SK-N-SH (cell line): ENCODE data around the gene LSS. TPM values are rescaled to one million over a fixed set of nuclear protein-coding genes. Genes with fewer than 3 reads are reported as not detected.

Experiments
- CTCF ChIA-PET: fragments of 300-600, 350-600 bp; formaldehyde crosslinking; extraction: SDS; loops from one replicate; lab custom pipeline; 2021; lab: Yijun Ruan, JAX
- POLR2A ChIA-PET: fragments of 350-600 bp; sonication (Branson Sonifier 250); formaldehyde crosslinking; extraction: SDS; loops from one replicate; lab custom pipeline; 2020; ENCODE audit warnings: antibody characterized with exemption, inconsistent platforms; lab: Yijun Ruan, JAX
- DNase-seq: peaks from one replicate; pipeline ENCODE4 v3.0.0; 2012
- H2AFZ ChIP-seq: fragments of 200-600 bp; sonication (generic); 2 replicates; pipeline ENCODE4 v1.8.1; 2016; ENCODE audit warnings: antibody characterized with exemption, mild to moderate bottlenecking, low read depth
- H3F3A ChIP-seq: fragments of 200-600 bp; sonication (generic); replicated peaks from 2 replicates; pipeline ENCODE3; 2016; ENCODE audit warnings: antibody characterized with exemption, mild to moderate bottlenecking; ENCODE audit not compliant: insufficient read depth
- H3K27ac ChIP-seq, 2 experiments: fragments of 200-500 bp in 1 of 2; fragments of 200-600 bp in 1 of 2; sonication (Bioruptor generic) in 1 of 2; sonication (generic), shearing (Covaris generic) in 1 of 2; 2 replicates each; pipeline versions ENCODE4 v1.5.1 to v1.6.1; 2014 to 2016; ENCODE audit warnings: low read depth in 2 of 2, inconsistent platforms in 1 of 2, low read length in 1 of 2, mild to moderate bottlenecking in 1 of 2, mixed read lengths in 1 of 2
- H3K27me3 ChIP-seq: fragments of 200-600 bp; sonication (generic), shearing (Covaris generic); 2 replicates; pipeline ENCODE4 v1.6.1; 2016; ENCODE audit warnings: mixed run types; ENCODE audit not compliant: insufficient read depth
- H3K36me3 ChIP-seq, 2 experiments: fragments of 200-500 bp in 1 of 2; fragments of 200-600 bp in 1 of 2; sonication (Bioruptor generic) in 1 of 2; sonication (generic) in 1 of 2; replicated peaks in 1 of 2; 2 replicates each; pipeline versions ENCODE3 to v1.5.1; 2014 to 2016; ENCODE audit warnings: low read length in 1 of 2, mild to moderate bottlenecking in 1 of 2; ENCODE audit not compliant: insufficient read depth in 2 of 2, control insufficient read depth in 1 of 2
- H3K4me1 ChIP-seq, 2 experiments: fragments of 200-500 bp in 1 of 2; fragments of 200-600 bp in 1 of 2; sonication (Bioruptor generic) in 1 of 2; sonication (generic), shearing (Covaris generic) in 1 of 2; 2 replicates each; pipeline versions ENCODE4 v1.5.1 to v1.6.1; 2014 to 2016; ENCODE audit warnings: low read depth in 1 of 2, low read length in 1 of 2, mixed run types in 1 of 2; ENCODE audit not compliant: insufficient read depth in 2 of 2, control insufficient read depth in 1 of 2
- H3K4me2 ChIP-seq: fragments of 200-600 bp; sonication (generic), shearing (Covaris generic); 2 replicates; pipeline ENCODE4 v1.6.1; 2017; ENCODE audit warnings: mixed run types
- H3K4me3 ChIP-seq, 2 experiments: fragments of 200-500 bp in 1 of 2; fragments of 200-600 bp in 1 of 2; sonication (Bioruptor generic) in 1 of 2; sonication (generic), shearing (Covaris generic) in 1 of 2; 2 replicates each; pipeline versions ENCODE4 v1.5.1 to v1.8.1; 2014 to 2016; ENCODE audit warnings: low read depth in 2 of 2, inconsistent platforms in 1 of 2, low read length in 1 of 2, mild to moderate bottlenecking in 1 of 2, mixed read lengths in 1 of 2, moderate library complexity in 1 of 2
- H3K79me2 ChIP-seq: fragments of 200-600 bp; sonication (generic); 2 replicates; pipeline ENCODE4 v1.8.1; 2017; ENCODE audit warnings: mild to moderate bottlenecking; ENCODE audit not compliant: insufficient read depth
- H3K9ac ChIP-seq: fragments of 200-600 bp; sonication (generic); 2 replicates; pipeline ENCODE4 v1.6.1; 2017; ENCODE audit warnings: mixed run types
- H3K9me2 ChIP-seq: fragments of 200-600 bp; sonication (generic); 2 replicates; pipeline ENCODE4 v1.6.1; 2017; ENCODE audit warnings: mixed run types
- H3K9me3 ChIP-seq: fragments of 200-600 bp; sonication (generic); 2 replicates; pipeline ENCODE4 v1.6.1; 2017; ENCODE audit warnings: mixed run types, mild to moderate bottlenecking, moderate library complexity
- H4K20me1 ChIP-seq: fragments of 200-600 bp; sonication (generic); 2 replicates; pipeline ENCODE4 v1.6.1; 2017; ENCODE audit warnings: mild to moderate bottlenecking, mixed run types; ENCODE audit not compliant: insufficient read depth
- CHD2 ChIP-seq: fragments of 150-350 bp; IDR thresholded peaks from 2 replicates; pipeline ENCODE4 v1.6.1; 2018; ENCODE audit warnings: low read length; ENCODE audit not compliant: partially characterized antibody
- CTCF ChIP-seq: fragments of 200-600 bp; sonication (generic); IDR thresholded peaks from 2 replicates; pipeline ENCODE4 v1.6.1; 2017; ENCODE audit warnings: antibody characterized with exemption, mild to moderate bottlenecking, moderate library complexity
- IRF3 ChIP-seq: fragments of 150-350 bp; IDR thresholded peaks from 2 replicates; pipeline ENCODE4 v1.6.1; 2016; ENCODE audit warnings: mild to moderate bottlenecking, low read depth, low read length
- MAX ChIP-seq: IDR thresholded peaks from 2 replicates; pipeline ENCODE4 v1.4.0; 2012; ENCODE audit warnings: low read depth
- PBX3 ChIP-seq: IDR thresholded peaks from 2 replicates; pipeline ENCODE4; 2012
- POLR2AphosphoS5 ChIP-seq: IDR thresholded peaks from 2 replicates; pipeline ENCODE4 v1.6.1; 2012; ENCODE audit warnings: low read depth, low read length
- REST ChIP-seq: IDR thresholded peaks from 2 replicates; pipeline ENCODE4 v1.6.1; 2012; ENCODE audit warnings: mild to moderate bottlenecking, low read depth, low read length, moderate library complexity
- RFX5 ChIP-seq: IDR thresholded peaks from 2 replicates; pipeline ENCODE4 v1.6.1; 2012; ENCODE audit warnings: mild to moderate bottlenecking, improper control_type of control experiment, low read length
- SMC3 ChIP-seq: IDR thresholded peaks from 2 replicates; pipeline ENCODE4 v1.6.1; 2012; ENCODE audit warnings: low read depth, low read length, improper control_type of control experiment
- USF1 ChIP-seq: IDR thresholded peaks from 2 replicates; pipeline ENCODE4 v1.4.0; 2012; ENCODE audit warnings: low read depth, borderline replicate concordance
- USF2 ChIP-seq: fragments of 150-350 bp; IDR thresholded peaks from 2 replicates; pipeline ENCODE4 v1.6.1; 2017; ENCODE audit warnings: antibody characterized with exemption, low read length, low read depth, borderline replicate concordance
- WGBS: methylation state at CpG from one replicate; pipeline ENCODE4 v1.1.6; 2017; ENCODE audit warnings: low lambda C conversion rate; 5-methylcytosine and 5-hydroxymethylcytosine counted together
- polyA plus RNA-seq, 3 experiments: library from polyadenylated mRNA; depleted of rRNA; stranded (reverse); fragments of >200 nt; gene quantifications; 2 replicates each; pipeline ENCODE4 v1.2.3, GENCODE V29; 2012

The LSS gene
- polyA plus RNA-seq, 1 of the 3 experiments (the other 2 are of a cell fraction): 38.7 TPM

- H3K4me3 ChIP-seq: peak overlapping the region; percentile 54 to 76
- peaks cover 8% of the 10 kb centered on the region for H3F3A ChIP-seq
- peak overlapping the region; percentile 81 for H3K9ac ChIP-seq
- POLR2A ChIA-PET: interaction anchor here (0.6 kb wide), 2 partner anchors 96 to 404 kb away, joined by 3 read pairs; no protein-coding TSS in a partner anchor
- CTCF ChIA-PET: interaction anchor here (0.6 to 2.9 kb wide), 12 partner anchors 8 to 758 kb away, joined by 3 to 14 read pairs (median 4); no protein-coding TSS in a partner anchor
- H3K9me3 ChIP-seq: no peaks in the 10 kb centered on the region
- H3K9me2 ChIP-seq: no peaks in the 10 kb centered on the region
- peaks cover 44% of the 10 kb centered on the region for H3K79me2 ChIP-seq
- H3K36me3 ChIP-seq: peaks cover 21 to 29% of the 10 kb centered on the region in 2 experiments
- no peaks in the 10 kb centered on the region for H3K27me3 ChIP-seq
- peak overlapping the region; percentile 84 for H2AFZ ChIP-seq
- peak overlapping the region in 1 of 2 experiments; percentile 76; a peak in 2 of 4 replicates for H3K27ac ChIP-seq
- peak; percentile 86 for DNase-seq
- peak overlapping the region; percentile 93 for H3K4me2 ChIP-seq
- TF ChIP-seq MAX (peak; percentile 96), SMC3 (0 out of 2 replicates have a peak, but pooled peaks have one; percentile 8), CHD2 (peak; percentile 47), CTCF (peak; percentile 64), IRF3 (no peak)
- 10% methylated on average over 15 of the region's 72 CpGs for WGBS
- H4K20me1 ChIP-seq: peaks cover 8% of the 10 kb centered on the region
- H3K4me1 ChIP-seq: peaks cover 12 to 22% of the 10 kb centered on the region in 2 experiments; a peak in 3 of 4 replicates
Observed at GRCh38 chr21:46229133-46229922, 754 bp upstream of the LSS start.

GRCh38 chr21:46227811-46228344 lies 696 bp downstream of the LSS start:
- peak overlapping the region; percentile 59 to 76; a peak in 3 of 4 replicates for H3K27ac ChIP-seq
- CTCF ChIA-PET: interaction anchor here (0.6 to 1.8 kb wide), 3 partner anchors 8 to 348 kb away, joined by 3 to 7 read pairs (median 3); no protein-coding TSS in a partner anchor
- H3K4me3 ChIP-seq: peak overlapping the region; percentile 91 to 96
- no peaks in the 10 kb centered on the region for H3K27me3 ChIP-seq
- peaks cover 12 to 22% of the 10 kb centered on the region in 2 experiments; a peak in 3 of 4 replicates for H3K4me1 ChIP-seq
- POLR2A ChIA-PET: interaction anchor here (0.6 to 1.3 kb wide), 2 partner anchors 12 to 672 kb away, joined by 3 to 5 read pairs; no protein-coding TSS in a partner anchor
- no peak for DNase-seq
- peak overlapping the region; percentile 90 for H3K4me2 ChIP-seq
- H3K36me3 ChIP-seq: peaks cover 10 to 15% of the 10 kb centered on the region in 2 experiments
- 11% methylated on average over 18 of the region's 20 CpGs for WGBS
- H3K9me2 ChIP-seq: no peaks in the 10 kb centered on the region
- H4K20me1 ChIP-seq: peaks cover 8% of the 10 kb centered on the region
- H3K9me3 ChIP-seq: no peaks in the 10 kb centered on the region
- peaks cover 8% of the 10 kb centered on the region for H3F3A ChIP-seq
- H3K79me2 ChIP-seq: peaks cover 46% of the 10 kb centered on the region
- H2AFZ ChIP-seq: peak overlapping the region; percentile 81
- peak overlapping the region; percentile 69 for H3K9ac ChIP-seq
- TF ChIP-seq REST: no peak
- no peak for TF ChIP-seq USF1
- TF ChIP-seq PBX3: no peak
- TF ChIP-seq RFX5: no peak
- no peak for TF ChIP-seq USF2
- no peak for TF ChIP-seq POLR2AphosphoS5
